Hematopoietic multipotent progenitor cell treated with erythropoietin and hydrocortisone succinate and interleukin-3 and kit ligand, for 6 days (in vitro differentiated cells): ENCODE data around the gene PKM.
"Not testable (repeated sequence)": the region's sequence is repeated elsewhere in the genome, so short reads cannot be mapped to it uniquely, and the experiment has no call there.

Experiments
- DNase-seq: peaks from one replicate; pipeline ENCODE4 v3.0.0-alpha.2; 2015

Gene PKM

GRCh38 chr15:72231066-72231832, at the start of gene PKM:
Gene PKM (minus strand): TSS chr15:72231190. CDS start chr15:72219097, 12,093 bp downstream.
- peak; percentile 87 for DNase-seq

GRCh38 chr15:72280751-72281150, 49.8 kb upstream of the PKM start:
- no peak for DNase-seq

- DNase-seq: no peak
These were observed 47.7 kb upstream of the PKM start for GRCh38 chr15:72278737-72279136.

GRCh38 chr15:72276326-72276700, 45.3 kb upstream of the PKM start:
- no peak for DNase-seq

- DNase-seq: not testable (repeated sequence)
These were observed 44.8 kb upstream of the PKM start for GRCh38 chr15:72275635-72276325.

- no peak for DNase-seq
These were observed 42.0 kb upstream of the PKM start for GRCh38 chr15:72272997-72273352.

GRCh38 chr15:72272213-72272996, 41.4 kb upstream of the PKM start, which contains the start of gene PARP6:
Gene PARP6 (minus strand): TSS chr15:72272554. CDS start chr15:72267477, 5,077 bp downstream.
- peak; percentile 96 for DNase-seq

GRCh38 chr15:72271895-72272212, 40.9 kb upstream of the PKM start:
- no peak for DNase-seq

GRCh38 chr15:72271221-72271620, 40.2 kb upstream of the PKM start:
- DNase-seq: no peak

GRCh38 chr15:72269739-72270138, 38.7 kb upstream of the PKM start:
- no peak for DNase-seq

GRCh38 chr15:72265031-72265430, 34.0 kb upstream of the PKM start:
- DNase-seq: no peak

- DNase-seq: no peak
These were observed 21.8 kb upstream of the PKM start for GRCh38 chr15:72252663-72253299.

- no peak for DNase-seq
These were observed 18.3 kb upstream of the PKM start for GRCh38 chr15:72249142-72249810.

- DNase-seq: no peak
These were observed 17.5 kb upstream of the PKM start for GRCh38 chr15:72248514-72248913.

GRCh38 chr15:72242775-72243370, 11.9 kb upstream of the PKM start:
- no peak for DNase-seq

- no peak for DNase-seq
These were observed 8.7 kb upstream of the PKM start for GRCh38 chr15:72239652-72240051.

- DNase-seq: no peak
These were observed 7.6 kb upstream of the PKM start for GRCh38 chr15:72238586-72238985.

- peak; percentile 27 for DNase-seq
These were observed 6.8 kb upstream of the PKM start for GRCh38 chr15:72237853-72238224.

GRCh38 chr15:72237029-72237852, 6.3 kb upstream of the PKM start:
- peak; percentile 95 for DNase-seq

GRCh38 chr15:72236381-72237003, 5.5 kb upstream of the PKM start:
- DNase-seq: no peak

GRCh38 chr15:72235298-72235697, 4.3 kb upstream of the PKM start:
- DNase-seq: no peak
